ENCODE measurements around the gene SEC24B.
"Not testable (repeated sequence)": the region's sequence is repeated elsewhere in the genome, so short reads cannot be mapped to it uniquely, and the experiment has no call there.

Gene SEC24B

GRCh38 chr4:109553130-109553529 lies 119.5 kb downstream of the SEC24B start:
- ChIA-PET CTCF (no interaction called here), POLR2A (no interaction called here)
- no peak for TF ChIP-seq FOXM1 (IDR thresholded peaks at IDR 0.05; ENCODE audit: borderline replicate concordance)

GRCh38 chr4:109554971-109555370 lies 121.4 kb downstream of the SEC24B start:
- POLR2A ChIA-PET = no interaction called here
- TF ChIP-seq L3MBTL2 (conservative IDR thresholded peaks at IDR 0.05) (no peak), ELF4 (IDR thresholded peaks at IDR 0.05) (no peak), ARNT (IDR thresholded peaks at IDR 0.05) (no peak)

More at GRCh38 chr4:109553130-109553529, 119.5 kb downstream of the SEC24B start:
- DNase-seq (ENCODE audit: extremely low spot score) = no peak

GRCh38 chr4:109557433-109557832 lies 123.8 kb downstream of the SEC24B start:
- DNase-seq (ENCODE audit: extremely low spot score) = no peak
- POLR2A ChIA-PET = no interaction called here
- CTCF ChIA-PET = interaction anchor here (0.6 kb wide), 1 partner anchor 993 kb away, joined by 3 read pairs; no protein-coding TSS in a partner anchor
- TF ChIP-seq ARNT (IDR thresholded peaks at IDR 0.05) (no peak), NFRKB (IDR thresholded peaks at IDR 0.05) (no peak), SP1 (IDR thresholded peaks at IDR 0.05) (no peak), SUZ12 (IDR thresholded peaks at IDR 0.05) (no peak), FOXK2 (IDR thresholded peaks at IDR 0.05) (no peak), CTBP1 (IDR thresholded peaks at IDR 0.05; ENCODE audit: borderline replicate concordance) (no peak), ZNF384 (IDR thresholded peaks at IDR 0.05) (no peak), HDGF (IDR thresholded peaks at IDR 0.05; ENCODE audit: borderline replicate concordance) (no peak), ELF4 (IDR thresholded peaks at IDR 0.05) (no peak), L3MBTL2 (conservative IDR thresholded peaks at IDR 0.05) (no peak), BHLHE40 (IDR thresholded peaks at IDR 0.05; ENCODE audit: borderline replicate concordance) (no peak), FOXM1 (IDR thresholded peaks at IDR 0.05; ENCODE audit: borderline replicate concordance) (no peak), PKNOX1 (IDR thresholded peaks at IDR 0.05) (no peak), LEF1 (IDR thresholded peaks at IDR 0.05; ENCODE audit: borderline replicate concordance) (no peak), FOXA1 (IDR thresholded peaks at IDR 0.05) (no peak), TARDBP (IDR thresholded peaks at IDR 0.05) (no peak)

More at GRCh38 chr4:109554971-109555370, 121.4 kb downstream of the SEC24B start:
- CTCF ChIA-PET = no interaction called here
- DNase-seq (ENCODE audit: extremely low spot score) = no peak

- POLR2A ChIA-PET; DNase-seq (ENCODE audit: extremely low spot score): not testable (repeated sequence)
- peak; percentile 83 for TF ChIP-seq PKNOX1 (IDR thresholded peaks at IDR 0.05)
- CTCF ChIA-PET = interaction anchor here (0.6 kb wide), 1 partner anchor 994 kb away, joined by 3 read pairs; no protein-coding TSS in a partner anchor
Measured at GRCh38 chr4:109558095-109558494, 124.5 kb downstream of the SEC24B start.

- DNase-seq (ENCODE audit: extremely low spot score) = peak; percentile 33
- TF ChIP-seq L3MBTL2 (conservative IDR thresholded peaks at IDR 0.05) (peak; percentile 74), FOXK2 (IDR thresholded peaks at IDR 0.05) (no peak), TARDBP (IDR thresholded peaks at IDR 0.05) (no peak), NFRKB (IDR thresholded peaks at IDR 0.05) (no peak), BHLHE40 (IDR thresholded peaks at IDR 0.05; ENCODE audit: borderline replicate concordance) (no peak), ZNF384 (IDR thresholded peaks at IDR 0.05) (no peak), ARNT (IDR thresholded peaks at IDR 0.05) (no peak)
- CTCF ChIA-PET = interaction anchor here (0.9 kb wide), 1 partner anchor 127 kb away, joined by 3 read pairs; no protein-coding TSS in a partner anchor
- POLR2A ChIA-PET = interaction anchor here (0.7 to 1.6 kb wide), 6 partner anchors 12 to 256 kb away, joined by 3 to 4 read pairs (median 3); partner anchors contain the start of gene GAR1
Measured at GRCh38 chr4:109559625-109559982, 126.0 kb downstream of the SEC24B start.

GRCh38 chr4:109559983-109560686 lies 126.5 kb downstream of the SEC24B start, which contains the start of gene MCUB:
MCUB (plus strand) TSS chr4:109560246; CDS start chr4:109560338, 92 bp downstream.
- POLR2A ChIA-PET = interaction anchor here (0.8 to 1.6 kb wide), 5 partner anchors 11 to 255 kb away, joined by 3 to 4 read pairs (median 3); no protein-coding TSS in a partner anchor
- DNase-seq (ENCODE audit: extremely low spot score) = peak; percentile 88
- TF ChIP-seq HDGF (IDR thresholded peaks at IDR 0.05; ENCODE audit: borderline replicate concordance) (no peak), ZNF384 (IDR thresholded peaks at IDR 0.05) (peak; percentile 94), LEF1 (IDR thresholded peaks at IDR 0.05; ENCODE audit: borderline replicate concordance) (0 out of 2 replicates have a peak, but pooled peaks have one; percentile 49)
- CTCF ChIA-PET = no interaction called here

GRCh38 chr4:109560687-109561461 lies 127.3 kb downstream of the SEC24B start:
- CTCF ChIA-PET = interaction anchor here (0.6 to 0.7 kb wide), 2 partner anchors 13 to 543 kb away, joined by 3 read pairs; no protein-coding TSS in a partner anchor
- TF ChIP-seq ZNF384 (IDR thresholded peaks at IDR 0.05) (peak; percentile 32; the same call in 1 of the 2 replicates), FOXK2 (IDR thresholded peaks at IDR 0.05) (no peak)
- DNase-seq (ENCODE audit: extremely low spot score) = peak; percentile 29
- POLR2A ChIA-PET = interaction anchor here (1.1 to 1.6 kb wide), 5 partner anchors 13 to 254 kb away, joined by 3 to 4 read pairs (median 3); no protein-coding TSS in a partner anchor

All from HEK293T (cell line).